GM19455 (cell line): Measurements from ENCODE around the gene SUCNR1.
"Not testable (repeated sequence)": the region's sequence is repeated elsewhere in the genome, so short reads cannot be mapped to it uniquely, and the experiment has no call there.

ENCODE experiments used
- ATAC-seq: cut with Tn5 transposase; IDR thresholded peaks from one replicate; pipeline ENCODE4 v1.9.1; 2021; ENCODE audit not compliant: unreplicated experiment

The SUCNR1 gene

GRCh38 chr3:151900884-151901643, 27.6 kb downstream of the SUCNR1 start:
- ATAC-seq = no peak

DNA sequence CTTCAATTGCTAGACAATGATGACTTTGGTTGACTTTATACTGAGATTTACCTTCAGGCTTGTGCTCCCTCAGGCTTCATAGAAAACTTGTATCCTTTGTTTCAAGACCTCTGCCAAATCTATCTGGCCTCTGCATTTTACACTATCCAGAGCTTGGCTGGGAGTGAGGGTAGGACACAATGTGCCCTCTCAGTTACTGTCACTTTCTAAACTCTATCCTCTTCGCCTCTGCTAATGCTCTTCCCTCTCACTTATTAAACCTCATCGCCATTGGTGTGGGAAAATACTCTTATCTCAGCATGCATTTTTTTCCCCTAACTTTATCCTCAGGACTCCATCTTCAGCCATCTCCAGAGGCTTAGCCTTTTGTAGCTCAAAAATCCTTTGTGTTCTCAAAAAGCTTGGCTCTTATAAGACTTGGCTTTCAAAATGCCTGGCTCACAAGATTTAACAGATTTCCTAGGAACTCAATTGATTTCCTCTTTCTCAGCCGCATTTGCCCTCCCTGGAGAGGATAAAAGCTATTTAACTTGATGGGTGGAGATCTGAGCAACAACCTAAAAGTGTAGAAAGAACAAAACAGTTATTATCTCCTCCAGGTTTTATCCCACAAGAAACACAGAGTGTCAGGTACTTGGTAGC, 28.3 kb downstream of the SUCNR1 start:
- no peak for ATAC-seq

DNA sequence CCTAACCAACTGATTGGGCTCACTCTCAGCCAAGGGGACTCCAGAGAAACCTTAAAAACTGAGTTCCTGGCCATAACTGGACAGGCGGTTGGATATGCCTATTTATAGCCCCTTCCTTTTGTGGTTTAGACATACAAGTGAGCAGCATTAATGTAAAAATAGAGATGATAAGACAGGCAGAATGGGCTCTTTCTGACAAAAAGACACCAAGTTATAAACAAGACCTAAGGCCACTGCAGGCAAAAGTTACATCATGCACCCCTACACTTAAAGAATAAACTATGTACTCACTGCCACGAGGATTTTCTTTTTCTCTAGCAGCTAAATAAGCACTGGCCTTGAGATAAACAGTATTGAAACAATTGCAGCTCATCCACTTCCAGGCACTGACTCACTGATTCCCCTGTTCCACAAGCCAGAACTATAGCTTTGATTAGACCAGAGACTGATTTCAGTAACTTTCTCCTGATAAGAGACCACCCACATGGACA, 30.1 kb downstream of the SUCNR1 start:
- ATAC-seq = no peak

DNA sequence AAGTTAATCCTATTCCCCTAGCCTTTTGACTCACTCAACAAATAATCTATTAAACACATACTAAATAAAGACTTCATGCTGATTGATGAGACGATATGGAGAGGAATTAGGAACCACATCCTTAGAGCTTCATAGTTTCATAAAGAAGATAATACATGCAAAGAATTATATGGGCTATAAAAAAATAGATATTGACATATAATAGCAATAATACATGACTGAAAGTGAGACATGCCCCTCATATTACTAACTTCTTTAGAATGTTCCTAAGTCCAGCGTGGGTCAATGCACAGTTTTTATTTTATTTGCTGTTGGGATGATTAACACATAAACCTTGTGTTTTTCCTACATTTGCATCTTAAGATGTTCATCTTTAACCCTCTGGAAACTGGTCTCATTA, 32.2 kb downstream of the SUCNR1 start:
- no peak for ATAC-seq

GRCh38 chr3:151906751-151907150, 33.3 kb downstream of the SUCNR1 start:
- no peak for ATAC-seq

- no peak for ATAC-seq
Observed at GRCh38 chr3:151908399-151908798, 35.0 kb downstream of the SUCNR1 start.

GRCh38 chr3:151909681-151910405, 36.4 kb downstream of the SUCNR1 start:
- no peak for ATAC-seq

- ATAC-seq = no peak
Observed at GRCh38 chr3:151911462-151911861, 38.0 kb downstream of the SUCNR1 start.

- ATAC-seq = no peak
Observed at GRCh38 chr3:151912028-151912427, 38.6 kb downstream of the SUCNR1 start.

DNA sequence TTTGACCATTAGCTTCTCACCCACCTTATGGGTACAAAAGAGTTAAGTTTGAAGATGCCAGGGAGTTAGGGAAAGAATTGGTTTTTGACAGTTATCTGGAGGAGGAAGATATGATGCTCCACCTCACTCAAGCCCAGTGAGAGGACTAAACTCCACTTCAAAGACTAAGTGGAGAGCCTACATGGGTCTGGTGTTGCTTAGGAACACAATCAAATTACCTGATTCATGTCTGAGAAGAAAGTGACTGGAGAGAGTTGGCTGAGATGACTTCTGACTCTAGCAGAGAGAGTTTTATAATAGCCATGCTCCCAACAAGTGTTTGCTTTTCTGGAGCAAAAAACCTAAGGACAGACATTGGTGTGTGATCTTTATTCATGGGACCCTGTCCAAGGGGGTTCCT, 43.3 kb downstream of the SUCNR1 start:
- no peak for ATAC-seq

DNA sequence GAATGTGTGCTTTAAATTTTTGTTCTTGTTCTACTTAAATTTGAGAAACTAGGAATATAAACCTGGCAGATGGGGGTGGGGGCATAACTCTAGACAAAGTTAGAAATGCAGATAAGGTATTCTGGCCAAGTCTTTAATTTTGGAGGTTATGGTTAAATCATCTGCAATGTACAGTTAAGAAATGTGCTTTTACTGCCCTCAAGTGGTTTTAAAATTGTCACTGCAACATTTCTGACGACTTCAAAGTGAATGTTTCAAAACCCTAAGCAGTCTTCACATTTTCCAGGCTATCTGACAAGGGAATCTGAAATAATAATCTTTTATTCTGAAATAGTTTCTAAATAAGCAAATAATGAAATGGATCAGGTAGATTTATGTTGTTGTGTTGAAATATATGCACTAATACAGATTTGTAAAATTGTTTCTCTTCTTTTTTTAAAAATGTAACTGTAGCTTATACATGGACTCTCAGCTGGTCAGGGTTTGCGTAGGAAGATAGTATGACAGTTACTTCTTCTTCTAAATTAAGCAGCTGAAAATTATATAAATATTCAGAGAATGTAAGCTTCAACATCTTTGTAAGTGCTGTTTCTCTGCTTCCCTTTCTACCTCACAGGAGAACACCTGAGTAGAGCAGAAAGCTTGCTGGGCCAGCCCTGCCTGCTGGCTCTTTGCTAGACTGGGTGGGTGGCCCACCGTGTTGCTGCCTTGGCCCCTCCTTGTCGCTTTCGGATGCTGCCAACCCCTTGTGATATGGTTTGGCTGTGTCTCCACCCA, 45.0 kb downstream of the SUCNR1 start:
- ATAC-seq = no peak

GRCh38 chr3:151919030-151919328, 45.5 kb downstream of the SUCNR1 start:
- no peak for ATAC-seq

DNA sequence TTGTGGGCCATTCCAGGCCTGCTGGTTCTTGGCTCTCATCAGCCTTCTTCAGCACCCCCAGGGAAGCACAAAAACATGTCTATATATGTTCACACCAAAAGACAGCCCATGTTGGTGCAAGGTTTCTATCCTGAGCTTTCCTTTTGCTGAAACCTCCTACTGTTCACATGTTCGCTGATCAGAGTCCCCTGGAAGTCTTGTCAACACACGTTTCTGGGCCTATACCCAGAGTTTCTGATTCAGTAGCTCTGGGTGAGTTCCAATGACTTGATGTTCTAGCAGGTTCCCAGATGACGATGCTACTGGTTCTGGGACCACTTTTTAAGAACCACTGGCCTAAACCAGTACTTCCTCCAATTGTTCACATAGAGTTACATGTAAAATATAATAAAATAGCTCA, 46.0 kb downstream of the SUCNR1 start:
- no peak for ATAC-seq

GRCh38 chr3:151923901-151924300, 50.5 kb downstream of the SUCNR1 start:
- no peak for ATAC-seq

DNA sequence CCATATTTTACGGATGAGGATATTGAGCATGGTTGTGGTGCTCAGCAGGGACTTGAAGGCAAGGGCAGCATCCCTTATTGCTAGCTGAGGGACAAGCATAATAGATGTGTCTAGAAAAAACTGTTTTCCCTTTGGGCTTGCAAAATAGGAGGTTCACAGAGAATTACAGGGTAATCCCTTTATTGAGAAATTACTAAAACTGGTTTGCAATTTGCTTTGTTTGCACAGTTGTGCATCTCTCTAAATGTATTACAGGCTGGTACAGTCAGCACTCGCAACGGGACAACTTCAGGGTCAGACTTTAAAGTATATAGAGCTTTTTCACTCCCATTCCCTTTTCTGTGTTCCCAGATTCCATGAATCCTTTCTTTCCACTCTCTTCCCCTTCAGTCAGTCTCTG, 51.3 kb downstream of the SUCNR1 start:
- no peak for ATAC-seq

- ATAC-seq = no peak
Observed at GRCh38 chr3:151925419-151925818, 52.0 kb downstream of the SUCNR1 start.

DNA sequence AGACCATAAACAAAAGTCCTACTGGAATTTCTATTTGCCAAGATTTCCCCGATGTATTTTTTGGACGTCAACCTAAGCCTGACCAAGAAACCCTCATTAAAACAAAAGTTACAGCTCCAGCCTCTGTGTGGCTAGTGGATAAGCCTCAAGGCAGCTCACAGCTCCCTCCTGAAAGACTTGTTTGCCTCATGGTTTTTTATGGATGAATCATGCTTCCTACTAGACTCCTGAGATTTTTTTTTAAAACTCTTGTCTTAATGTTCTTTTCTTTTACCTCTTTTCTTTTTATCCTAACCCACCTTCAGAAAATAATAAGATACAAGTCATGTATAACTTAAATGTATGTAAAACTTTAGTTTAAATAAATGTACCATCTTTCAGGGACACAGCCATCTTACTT, 52.4 kb downstream of the SUCNR1 start:
- ATAC-seq = no peak

DNA sequence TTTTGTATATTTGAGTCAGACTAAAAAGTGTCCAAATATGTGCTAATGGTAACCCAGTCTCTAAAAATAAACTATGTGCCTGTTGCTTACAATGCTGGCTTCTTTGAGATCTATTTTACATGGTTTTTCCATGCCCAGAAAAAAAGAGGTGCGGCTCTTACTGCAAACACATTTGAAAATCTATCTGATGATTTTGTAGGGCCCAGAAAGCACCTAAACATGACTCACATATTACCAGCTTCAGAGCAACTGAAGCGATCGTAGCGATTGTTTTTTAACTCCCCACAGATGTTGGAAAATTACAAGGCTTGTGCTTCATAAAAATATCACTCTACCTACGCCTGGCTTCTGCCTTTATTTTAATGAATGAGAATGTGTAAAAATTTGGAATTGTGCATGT, 53.5 kb downstream of the SUCNR1 start:
- ATAC-seq = no peak

DNA sequence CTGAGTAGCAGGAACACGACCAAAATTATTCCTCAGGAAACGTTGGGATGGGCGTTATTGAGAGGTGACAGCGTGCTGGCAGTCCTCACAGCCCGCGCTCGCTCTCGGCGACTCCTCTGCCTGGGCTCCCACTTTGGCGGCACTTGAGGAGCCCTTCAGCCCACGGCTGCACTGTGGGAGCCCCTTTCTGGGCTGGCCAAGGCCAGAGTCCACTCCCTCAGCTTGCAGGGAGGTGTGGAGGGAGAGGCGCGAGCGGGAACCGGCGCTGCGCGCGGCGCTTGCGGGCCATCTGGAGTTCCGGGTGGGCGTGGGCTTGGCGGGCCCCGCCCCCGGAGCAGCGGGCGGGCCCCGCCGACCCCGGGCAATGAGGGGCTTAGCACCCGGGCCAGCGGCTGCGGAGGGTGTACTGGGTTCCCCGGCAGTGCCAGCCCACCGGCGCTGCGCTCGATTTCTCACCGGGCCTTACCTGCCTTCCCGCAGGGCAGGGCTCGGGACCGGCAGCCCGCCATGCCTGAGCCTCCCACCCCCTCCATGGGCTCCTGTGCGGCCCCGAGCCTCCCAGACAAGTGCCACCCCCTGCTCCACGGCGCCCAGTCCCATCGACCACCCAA, 54.6 kb downstream of the SUCNR1 start:
- ATAC-seq = not testable (repeated sequence)

- no peak for ATAC-seq
Observed at GRCh38 chr3:151931171-151931570, 57.7 kb downstream of the SUCNR1 start.
